Fibroblast of skin of abdomen (primary cell): ENCODE data around the gene TIGD1.
"Not testable (repeated sequence)": the region's sequence is repeated elsewhere in the genome, so short reads cannot be mapped to it uniquely, and the experiment has no call there.

Experiments
- DNase-seq: peaks from one replicate; pipeline ENCODE4 v3.0.0-alpha.2; 2013

TIGD1 gene

DNA sequence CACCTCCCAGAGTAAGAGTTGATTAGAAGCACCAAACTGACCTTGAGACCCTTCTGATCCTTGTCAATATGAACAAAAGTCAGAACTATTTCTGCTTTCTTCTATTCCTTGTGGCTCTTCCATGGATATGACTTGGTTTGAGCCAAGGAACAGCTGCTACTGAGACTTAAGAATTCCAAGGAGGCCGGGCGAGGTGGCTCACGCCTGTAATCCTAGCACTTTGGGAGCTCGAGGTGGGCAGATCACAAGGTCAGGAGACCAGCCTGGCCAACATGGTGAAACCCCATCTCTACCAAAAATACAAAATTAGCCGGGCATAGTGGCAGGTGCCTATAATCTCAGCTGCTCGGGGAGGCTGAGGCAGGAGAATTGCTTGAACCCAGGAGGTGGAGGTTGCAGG lies 20.1 kb upstream of the TIGD1 start:
- DNase-seq: not testable (repeated sequence)

DNA sequence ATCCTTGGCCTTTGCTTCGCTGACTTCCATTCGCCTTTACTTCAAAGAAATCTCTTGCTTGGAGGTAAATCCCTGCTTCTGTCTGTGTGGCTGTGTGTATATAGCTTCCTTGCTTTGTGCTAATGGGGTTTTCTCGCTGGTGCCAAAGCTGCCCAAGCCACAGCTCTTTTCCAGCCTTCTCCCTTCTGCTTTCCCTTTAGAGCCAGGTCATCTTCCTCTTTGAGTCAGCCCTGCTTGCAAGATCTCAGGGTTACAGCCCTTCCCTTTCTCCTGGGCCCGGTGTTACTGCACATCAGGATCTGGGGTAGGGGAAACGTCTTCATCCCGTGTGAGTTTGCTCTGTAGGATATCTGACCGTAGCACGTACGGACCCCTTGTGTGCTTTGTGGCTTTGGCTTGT lies 19.2 kb upstream of the TIGD1 start:
- DNase-seq: no peak

DNA sequence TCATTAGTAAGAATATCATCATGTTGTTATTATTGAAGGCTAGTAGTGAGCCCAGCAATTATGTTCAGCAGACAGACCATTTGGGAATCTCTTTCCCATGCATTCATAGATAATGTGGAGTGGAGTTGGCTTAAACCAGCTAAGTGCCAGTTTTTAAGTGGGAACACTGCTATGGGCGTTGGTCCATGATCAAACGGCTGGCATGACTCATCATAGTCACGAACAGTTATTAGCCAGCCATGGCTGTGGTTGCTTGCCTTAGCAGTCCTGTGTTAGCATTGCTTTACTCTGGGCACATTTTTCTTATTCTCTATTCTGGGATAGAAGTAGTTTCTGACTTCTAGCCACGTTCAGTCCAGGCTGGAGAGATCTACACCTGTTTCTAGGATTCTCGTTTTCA lies 17.8 kb upstream of the TIGD1 start:
- peak; percentile 25 for DNase-seq

DNA sequence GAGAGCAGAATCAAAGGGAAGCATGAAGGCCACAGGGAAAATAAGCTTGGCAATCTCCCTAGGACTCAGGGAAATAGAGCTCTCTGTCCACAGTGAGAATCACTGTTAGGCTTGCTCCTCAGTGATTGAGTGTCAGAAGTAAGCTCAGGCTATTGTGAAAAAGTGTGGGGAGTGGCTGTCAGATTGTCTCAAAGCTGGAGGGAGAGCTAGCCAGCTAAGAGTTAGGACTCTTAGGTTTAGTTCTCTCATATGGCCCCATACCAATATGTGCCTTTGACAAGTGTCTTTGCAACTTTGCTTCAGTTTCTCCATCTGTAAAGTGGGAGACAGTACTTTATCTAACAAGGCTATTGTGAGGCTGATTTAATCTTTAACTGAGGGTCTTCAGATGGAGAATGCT lies 17.4 kb upstream of the TIGD1 start:
- no peak for DNase-seq

DNA sequence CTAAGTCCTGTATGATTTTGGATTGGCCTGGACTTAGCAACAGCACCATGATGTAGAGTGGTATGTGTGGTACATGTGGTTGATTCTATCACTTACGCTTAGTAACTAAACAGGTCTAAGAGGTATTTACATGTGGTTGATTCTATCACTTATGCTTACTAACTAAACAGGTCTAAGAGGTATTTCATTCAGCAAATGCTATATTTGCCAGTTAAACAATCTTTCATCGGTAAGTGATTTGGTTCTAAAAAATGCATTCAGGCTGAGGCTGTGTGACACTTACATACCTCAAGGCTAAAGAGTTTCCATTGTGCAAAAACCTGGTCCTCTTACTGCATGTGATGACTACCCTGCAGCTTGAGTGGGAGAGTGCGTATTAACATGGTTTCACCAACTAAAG lies 13.2 kb upstream of the TIGD1 start:
- DNase-seq: peak; percentile 16

DNA sequence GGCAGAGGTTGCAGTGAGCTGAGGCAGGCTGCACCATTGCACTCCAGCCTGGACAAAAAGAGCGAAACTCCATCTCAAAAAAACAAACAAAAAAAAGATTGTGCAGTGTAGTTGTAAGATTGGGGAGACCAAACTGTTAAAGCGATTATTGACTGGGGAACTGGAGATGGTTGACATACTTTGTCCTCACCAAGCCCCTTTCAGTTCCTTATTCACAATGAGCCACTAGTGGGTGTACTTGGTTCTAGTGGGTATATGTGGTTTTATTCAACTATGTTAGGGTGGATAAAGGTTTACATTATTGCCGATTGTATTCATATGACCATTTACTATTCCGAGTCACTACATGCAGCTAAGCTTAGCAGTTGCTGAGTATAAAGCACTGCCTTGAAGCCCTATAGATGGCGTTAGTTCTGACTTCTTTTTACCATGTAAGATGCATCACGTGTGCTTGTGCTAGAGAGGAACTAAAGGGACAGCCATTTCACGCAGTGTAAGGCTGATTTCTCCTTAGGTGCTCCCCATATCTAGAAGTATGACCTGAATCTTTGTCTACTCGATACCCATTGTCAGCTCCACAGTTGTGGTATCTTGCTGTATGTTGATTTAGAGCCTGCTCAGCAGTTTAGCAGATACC lies 12.3 kb upstream of the TIGD1 start:
- no peak for DNase-seq

DNA sequence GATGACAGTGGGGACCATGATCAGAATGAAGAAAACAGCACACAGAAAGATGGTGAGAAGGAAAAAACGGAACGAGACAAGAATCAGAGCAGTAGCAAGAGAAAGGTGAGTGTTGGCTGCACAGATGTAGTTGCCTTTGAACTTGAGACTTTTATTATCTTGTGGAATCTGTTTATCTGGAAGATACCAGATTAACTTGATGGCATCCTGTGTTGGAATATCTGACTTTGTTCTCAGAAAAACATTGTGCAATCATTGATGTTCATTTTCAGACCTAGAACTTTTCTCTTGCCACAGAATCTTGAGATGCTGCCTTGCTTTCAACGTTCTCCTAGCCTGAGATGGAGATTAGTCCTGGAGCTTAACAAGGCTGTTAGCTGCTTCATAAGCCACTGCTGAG lies 6.1 kb upstream of the TIGD1 start:
- no peak for DNase-seq

DNA sequence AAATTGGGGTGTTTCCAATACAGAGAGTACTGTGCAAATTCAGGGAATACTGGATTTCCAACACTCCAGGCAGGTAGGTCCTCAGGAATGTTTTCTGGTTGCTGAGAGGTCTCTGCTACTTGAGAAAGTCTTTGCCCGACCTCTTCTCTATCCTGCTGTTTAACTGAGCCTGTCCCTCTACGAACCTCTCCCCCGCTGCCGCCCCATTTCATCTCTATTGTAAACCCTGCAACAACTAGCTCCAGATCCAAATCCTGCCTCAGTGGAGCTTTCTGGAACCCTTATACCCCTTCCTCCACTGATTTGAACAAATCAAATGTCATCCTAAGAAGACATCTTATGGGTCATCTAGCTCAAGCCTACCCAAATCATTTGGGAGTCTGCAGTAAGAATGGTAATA lies 1.4 kb upstream of the TIGD1 start:
- DNase-seq: no peak

DNA sequence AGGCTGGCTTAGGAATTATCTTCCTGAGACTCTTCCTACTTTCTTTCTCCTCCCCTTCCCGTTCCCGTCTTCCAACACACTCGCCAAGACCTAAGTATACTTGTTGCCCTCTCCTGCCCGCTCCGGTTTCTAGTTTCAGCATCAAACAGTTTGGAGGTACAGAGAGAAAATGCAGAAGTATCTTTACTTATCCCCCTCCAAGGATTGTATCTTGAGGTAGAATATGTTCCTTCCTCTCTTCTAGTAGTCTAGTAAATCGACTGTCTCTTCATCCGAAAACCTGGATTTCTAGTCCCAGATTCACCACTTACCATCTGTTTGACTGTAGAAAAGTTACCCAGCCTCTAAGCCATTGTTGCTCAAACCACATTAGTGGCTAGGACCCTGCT lies 887 bp upstream of the TIGD1 start:
- no peak for DNase-seq

DNA sequence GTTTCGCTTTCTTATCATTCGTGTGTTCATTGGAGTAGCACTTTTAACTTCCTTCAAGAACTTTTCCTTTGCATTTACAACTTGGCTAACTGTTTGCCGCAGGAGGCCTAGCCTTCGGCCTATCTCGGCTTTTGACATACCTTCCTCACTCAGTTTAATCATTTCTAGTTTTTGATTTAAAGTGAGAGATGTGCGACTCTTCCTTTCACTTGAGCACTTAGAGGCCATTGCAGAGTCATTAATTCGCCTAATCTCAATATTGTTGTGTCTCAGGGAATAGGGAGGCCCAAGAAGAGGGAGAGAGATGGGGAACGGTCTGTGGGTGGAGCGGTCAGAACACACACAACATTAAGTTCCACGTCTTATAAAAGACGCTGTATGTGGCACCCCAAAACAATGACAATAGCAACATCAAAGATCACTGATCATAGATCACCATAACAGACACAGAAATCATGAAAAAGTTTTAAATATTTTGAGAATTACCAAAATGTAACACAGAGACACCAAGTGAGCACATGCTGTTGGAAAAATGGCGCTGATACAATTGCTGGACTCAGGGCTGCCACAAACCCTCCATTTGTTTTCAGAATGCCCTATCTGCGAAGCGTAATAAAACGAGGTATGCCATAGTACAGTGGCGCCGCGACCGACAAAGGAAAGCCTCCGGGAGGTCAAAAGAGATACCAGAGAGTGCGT lies 553 bp downstream of the TIGD1 start:
- DNase-seq: no peak

DNA sequence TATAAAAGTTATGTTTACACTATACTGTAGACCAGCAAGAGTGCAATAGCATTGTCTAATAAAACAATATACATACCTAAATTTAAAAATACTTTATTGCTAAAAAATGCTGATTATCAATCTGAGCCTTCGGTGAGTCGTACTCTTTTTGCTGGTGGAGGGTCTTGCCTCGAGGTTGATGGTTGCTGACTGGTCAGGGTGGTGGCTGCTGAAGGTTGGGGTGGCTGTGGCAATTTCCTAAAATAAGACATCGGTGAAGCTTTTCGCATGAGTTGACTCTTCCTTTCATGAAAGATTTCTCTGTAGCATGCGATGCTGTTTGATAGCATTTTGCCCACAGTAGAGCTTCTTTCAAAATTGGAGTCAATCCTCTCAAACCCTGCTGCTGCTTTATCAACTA lies 2.4 kb downstream of the TIGD1 start:
- no peak for DNase-seq

DNA sequence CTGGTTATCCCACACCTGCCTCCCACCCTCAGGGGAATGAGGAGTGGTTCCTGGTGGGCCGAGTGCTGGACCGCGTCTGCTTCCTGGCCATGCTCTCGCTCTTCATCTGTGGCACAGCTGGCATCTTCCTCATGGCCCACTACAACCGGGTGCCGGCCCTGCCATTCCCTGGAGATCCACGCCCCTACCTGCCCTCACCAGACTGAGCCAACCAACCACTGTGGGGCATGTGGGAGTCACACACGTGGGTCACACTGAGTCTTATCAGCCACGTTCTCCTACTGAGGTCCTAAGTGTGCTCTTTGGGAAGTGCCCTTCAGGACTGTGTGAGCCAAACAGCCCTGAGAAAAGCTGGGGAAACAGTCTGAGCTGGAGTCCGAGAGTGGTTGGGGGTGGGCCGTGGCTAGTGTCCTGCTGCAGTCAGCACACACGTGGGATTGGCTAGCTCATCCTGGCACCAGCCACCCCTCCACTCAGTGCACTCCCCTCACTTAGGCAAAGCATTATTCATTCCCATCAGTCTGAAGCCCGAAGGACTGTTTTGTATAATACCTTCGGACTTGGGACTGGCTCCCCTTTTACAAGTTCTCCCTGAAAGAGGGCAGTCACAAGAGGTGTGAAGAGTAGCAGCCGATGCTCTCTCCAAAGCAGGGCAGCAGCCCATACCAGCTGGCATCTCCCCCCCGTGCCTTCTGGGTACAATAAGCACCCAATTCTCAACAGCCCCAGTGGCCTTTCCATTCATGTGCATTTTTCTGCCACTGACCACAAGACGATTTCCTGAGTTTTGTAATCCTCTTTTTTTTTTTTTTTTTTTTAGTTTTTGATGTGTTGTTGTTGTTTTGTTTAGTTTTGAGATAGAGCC lies 4.6 kb downstream of the TIGD1 start:
- DNase-seq: no peak

DNA sequence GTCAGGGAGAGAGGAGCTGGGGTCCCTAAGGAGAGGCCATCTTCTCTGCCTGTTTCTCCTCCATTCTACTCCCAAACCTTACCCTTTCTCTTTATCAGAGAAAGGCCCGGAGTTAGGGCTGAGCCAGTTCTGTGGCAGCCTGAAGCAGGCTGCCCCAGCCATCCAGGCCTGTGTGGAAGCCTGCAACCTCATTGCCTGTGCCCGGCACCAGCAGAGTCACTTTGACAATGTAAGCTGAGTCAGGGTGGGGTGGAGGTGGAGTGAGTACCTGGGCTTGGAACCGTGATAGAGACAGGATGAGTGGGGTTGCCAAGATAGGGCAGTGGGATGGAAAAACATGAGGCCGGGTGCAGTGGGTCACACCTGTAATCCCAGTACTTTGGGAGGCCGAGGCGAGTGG lies 5.7 kb downstream of the TIGD1 start:
- no peak for DNase-seq

DNA sequence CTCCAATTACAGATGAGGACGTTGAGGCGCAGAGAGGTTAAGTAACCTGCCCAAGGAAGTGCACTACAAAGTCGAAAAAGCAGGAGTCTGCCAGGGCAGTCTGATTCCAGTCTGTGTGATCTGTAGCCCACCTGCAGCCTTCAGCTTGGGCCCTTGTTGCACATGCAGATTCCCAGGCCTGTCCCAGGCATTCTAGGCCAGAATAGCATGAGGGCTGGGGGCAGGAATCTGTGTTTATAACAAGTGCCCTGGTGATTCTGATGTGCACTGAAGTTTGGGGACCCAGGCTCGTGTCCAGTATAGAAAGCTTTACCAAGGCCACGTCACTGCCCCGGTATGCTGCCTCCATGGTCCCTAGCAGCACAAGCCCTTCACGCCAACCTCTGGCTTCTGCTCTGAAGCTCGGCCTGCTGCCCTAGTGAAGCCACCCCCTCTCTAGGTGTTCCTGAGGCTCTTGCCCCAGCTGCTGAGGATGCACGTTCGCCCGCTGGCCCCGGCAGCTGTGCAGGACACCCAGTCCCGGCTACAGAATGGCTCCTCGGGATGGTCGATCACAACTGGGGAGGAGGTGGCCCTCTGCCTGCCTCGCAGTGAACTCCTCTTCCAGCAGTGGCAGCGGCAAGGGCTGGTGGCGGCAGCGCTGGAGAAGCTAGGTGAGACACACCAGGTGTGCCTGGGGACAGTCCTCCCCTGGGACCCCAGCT lies 6.3 kb downstream of the TIGD1 start:
- no peak for DNase-seq

DNA sequence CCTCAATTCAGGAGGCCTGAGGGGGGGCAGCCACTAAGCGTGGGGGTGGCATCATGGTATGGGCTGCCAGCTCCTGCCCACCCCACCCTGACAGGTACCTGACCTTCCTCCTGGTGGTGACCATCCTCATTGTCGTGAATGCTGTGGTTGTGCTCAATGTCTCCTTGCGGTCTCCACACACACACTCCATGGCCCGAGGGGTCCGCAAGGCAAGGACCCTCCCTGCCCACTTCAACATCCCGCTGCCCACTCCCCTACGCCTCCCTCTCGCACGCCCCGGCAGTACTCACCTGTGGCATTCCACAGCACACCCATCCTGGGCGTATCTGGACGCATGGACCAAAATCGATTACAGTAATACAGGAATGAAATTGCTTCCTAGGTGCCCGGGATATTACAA lies 6.9 kb downstream of the TIGD1 start:
- DNase-seq: no peak

DNA sequence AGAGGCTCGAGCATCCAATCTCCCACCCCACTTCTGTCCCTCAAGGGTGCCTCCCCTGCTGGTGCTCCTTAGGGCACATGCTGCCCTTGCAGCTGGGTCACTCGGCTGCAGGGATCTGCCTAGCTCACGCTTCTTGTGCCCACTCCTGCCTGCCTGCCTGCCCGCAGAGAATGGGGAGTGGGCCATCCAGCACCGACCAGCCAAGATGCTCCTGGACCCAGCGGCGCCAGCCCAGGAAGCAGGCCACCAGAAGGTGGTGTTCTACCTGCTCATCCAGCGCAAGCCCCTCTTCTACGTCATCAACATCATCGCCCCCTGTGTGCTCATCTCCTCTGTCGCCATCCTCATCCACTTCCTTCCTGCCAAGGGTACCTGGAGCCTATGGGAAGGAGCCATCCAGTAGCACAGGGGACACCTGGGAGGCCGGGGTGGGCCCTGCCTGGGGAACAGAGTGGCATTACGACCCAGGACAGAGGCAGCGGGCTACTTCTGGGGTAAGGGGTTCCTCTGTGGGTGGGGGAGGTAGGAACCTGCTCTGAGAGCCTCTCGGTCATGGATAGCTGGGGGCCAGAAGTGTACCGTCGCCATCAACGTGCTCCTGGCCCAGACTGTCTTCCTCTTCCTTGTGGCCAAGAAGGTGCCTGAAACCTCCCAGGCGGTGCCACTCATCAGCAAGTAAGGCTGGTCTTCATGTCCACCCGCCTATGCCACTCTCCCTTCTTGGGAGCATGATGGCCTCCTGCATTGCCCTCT lies 7.5 kb downstream of the TIGD1 start:
- no peak for DNase-seq

DNA sequence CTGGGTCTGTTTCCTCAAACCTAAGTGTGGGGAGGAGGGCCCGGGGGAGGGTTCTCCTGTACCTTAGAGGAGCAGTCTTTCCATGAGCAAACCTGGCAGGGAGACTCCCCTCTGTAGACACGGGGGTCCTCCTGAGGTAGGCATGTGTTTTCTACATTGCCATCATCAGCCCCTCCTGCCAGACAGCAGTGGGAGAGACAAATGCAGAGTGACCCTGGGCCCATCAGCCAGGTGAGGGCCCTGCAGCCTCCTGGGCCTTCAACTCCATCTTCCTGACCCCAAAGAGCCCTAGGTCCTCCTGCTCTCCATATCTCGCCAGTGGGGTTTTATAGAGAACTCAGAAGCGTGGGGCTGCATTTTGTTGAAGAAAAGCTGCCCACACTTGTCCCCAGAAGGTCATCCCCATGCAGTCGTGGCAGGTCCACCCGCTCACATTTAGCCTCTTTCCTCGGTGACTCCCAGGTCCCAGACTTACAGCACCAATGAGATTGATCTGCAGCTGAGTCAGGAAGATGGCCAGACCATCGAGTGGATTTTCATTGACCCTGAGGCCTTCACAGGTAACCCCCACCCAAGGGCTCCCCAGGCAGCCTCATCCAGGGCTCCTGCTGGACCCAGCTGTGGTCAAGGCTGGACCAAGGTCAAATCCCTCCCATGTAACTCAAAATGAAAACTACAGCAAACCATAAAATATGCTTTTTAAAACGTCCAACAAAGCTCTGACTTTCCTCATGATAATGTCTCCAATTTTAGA lies 8.2 kb downstream of the TIGD1 start:
- DNase-seq: no peak

DNA sequence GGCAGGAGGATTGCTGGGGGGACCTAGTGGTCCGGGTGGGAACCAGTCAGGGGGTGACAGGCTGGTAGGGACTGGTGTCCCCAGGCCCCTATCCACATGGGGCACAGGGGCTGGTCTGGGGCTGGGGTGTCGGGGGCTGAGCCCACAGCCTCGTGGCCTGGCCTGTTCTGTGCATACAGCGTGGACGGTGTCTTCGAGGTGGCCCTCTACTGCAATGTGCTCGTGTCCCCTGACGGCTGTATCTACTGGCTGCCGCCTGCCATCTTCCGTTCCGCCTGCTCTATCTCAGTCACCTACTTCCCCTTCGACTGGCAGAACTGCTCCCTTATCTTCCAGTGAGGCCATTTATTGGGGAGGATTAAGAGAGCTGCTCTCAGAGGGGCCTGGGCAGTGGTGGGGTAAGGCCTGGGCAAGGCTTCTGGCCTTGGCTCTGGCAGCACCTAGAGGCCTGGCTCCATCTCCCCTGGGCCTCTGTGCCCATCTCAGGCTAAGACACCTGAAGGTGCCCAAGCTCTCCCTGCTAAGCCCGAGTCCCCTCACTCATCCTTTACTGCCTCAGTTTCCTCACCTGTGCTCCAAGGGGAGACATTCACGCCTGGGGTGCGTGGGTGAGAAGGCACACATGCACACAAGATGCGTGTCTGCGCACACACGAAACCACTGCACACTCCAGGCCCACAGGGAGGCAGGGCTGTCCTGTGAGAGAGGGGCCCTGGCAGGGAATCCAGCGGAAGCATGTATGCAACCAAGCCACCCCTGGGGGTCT lies 9.0 kb downstream of the TIGD1 start:
- DNase-seq: no peak

DNA sequence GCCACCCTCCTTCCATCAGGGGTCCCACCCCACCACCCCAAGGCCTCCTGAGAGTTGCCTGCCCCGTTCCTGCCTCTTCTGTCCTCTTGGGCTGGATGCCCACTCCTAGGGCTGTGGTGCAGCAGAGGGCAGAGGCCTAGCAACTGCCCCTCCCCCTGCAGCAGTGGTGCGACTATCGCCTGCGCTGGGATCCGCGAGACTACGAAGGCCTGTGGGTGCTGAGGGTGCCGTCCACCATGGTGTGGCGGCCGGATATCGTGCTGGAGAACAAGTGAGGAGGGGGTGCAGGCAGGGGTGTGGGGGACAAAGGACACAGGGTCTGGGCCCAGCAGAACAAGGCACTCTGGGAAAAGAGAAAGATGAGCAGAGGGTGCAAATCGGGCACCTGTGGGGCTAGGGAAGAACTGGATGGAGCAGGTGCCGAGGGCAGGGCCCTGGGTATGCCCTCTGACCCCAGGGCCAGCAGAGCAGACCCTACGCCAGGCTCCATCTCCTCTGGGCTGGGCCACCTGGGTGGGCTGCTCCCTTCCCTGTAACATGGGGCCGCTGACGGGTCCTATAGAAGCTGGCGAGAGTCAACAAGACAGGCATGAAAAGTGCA lies 9.8 kb downstream of the TIGD1 start:
- DNase-seq: no peak
